NCI-H2081 (cell line): Measurements from ENCODE around the gene TRIM54.
"Not testable (repeated sequence)": the region's sequence is repeated elsewhere in the genome, so short reads cannot be mapped to it uniquely, and the experiment has no call there.

Source experiments
- DNase-seq, 2 experiments: peaks; one replicate each; lab custom pipeline; 2025; lab: John Stamatoyannopoulos, UW

The TRIM54 gene

DNA sequence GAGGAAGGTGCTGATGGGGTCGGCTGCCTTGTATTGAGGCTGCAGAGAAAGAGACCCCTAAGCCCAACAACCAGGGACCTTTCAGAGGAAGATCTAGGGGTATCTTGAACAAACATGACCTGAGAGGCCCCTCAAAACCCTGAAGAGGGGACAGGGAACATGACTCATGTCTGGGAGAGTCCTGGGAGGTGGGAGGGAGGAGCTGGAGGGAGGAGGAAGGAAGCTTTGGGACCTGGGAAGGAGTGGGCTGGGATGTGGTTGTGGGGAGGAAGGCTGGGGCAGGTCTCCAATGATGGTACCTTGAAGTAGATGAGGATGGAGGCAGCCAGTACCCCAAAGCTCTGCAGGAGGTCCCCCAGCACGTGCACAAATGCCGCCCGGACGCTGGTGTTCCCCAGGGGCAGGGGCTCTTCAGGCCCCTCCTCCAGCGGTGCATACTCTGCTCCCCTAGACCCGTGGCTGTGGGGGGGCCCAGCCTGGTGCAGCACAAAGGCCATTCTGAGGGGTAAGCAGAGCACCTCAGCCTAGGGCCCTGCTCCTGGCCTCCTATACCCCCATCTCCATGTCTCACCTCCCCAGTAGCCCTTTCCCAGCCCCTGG, 25.3 kb upstream of the TRIM54 start:
- DNase-seq: no peak

DNA sequence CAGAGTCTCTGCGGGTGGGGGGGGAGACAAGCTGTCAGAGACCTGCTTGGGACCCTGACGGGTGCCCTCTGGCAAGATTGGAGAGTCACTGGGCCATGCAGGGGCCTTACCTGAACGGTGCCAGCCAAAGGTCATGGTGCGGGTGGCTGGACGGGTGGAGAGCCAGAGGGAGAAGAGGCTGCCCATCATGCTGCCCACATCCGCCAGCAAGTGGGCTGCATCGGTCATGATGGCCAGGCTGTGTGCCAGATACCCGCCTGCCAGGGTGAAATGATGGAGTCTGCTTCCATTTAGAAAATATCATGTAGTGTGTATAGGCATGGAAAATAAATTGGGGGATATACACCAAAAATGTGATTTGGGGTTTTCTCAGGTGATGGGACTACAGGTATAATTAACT, 24.2 kb upstream of the TRIM54 start:
- DNase-seq: no peak

DNA sequence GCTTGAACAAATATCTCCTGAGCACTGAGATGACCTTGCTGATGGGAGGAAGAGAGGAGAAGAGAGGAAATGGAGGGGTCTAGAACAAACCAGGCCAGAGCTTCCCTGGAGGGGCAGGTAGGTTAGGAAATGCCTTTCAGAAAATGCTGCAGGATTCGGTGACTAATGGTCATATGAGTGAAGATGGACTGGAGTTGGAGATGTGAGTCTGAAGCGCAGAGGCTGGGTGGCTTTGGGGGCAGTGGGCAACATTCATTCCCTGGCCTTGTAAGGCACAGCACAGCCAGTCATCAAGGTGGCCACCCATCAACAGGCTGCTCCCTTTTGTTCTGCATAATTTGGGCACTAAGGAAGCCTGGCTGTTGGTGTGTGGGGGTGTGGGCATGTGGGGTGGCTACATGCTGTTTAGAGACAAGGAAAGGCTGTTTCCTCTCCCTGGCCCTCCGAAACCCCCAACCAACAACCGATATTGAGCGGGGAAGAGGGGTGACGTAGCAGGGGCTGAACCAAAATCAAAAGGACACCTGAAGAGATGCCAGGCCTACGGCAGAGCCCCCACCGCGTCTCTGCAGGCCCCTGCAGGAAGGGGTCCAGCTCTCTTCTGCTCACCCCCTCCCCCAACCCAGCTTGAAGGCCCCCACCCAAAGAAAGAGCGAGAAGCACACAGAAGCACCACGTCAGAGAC, 20.8 kb upstream of the TRIM54 start:
- no peak for DNase-seq

DNA sequence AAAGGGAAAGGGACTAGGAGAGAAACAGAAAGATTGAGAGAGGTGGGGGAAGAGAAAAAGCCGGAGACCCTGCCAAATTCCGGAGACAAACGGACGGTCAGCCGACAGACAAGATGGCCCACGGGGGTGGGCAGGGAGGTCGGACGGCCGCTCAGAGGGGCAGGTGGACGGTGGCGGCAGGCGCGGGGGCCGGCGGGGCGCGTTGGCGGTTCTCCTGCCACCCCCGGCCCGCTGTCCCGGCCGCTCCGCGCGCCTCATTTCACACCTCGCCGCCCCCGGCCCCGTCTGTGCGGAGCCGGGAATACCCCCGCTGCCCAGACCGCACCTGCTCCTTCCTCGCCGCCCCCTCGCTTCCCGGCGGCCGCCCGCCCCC, 20.3 kb upstream of the TRIM54 start:
- no peak for DNase-seq

DNA sequence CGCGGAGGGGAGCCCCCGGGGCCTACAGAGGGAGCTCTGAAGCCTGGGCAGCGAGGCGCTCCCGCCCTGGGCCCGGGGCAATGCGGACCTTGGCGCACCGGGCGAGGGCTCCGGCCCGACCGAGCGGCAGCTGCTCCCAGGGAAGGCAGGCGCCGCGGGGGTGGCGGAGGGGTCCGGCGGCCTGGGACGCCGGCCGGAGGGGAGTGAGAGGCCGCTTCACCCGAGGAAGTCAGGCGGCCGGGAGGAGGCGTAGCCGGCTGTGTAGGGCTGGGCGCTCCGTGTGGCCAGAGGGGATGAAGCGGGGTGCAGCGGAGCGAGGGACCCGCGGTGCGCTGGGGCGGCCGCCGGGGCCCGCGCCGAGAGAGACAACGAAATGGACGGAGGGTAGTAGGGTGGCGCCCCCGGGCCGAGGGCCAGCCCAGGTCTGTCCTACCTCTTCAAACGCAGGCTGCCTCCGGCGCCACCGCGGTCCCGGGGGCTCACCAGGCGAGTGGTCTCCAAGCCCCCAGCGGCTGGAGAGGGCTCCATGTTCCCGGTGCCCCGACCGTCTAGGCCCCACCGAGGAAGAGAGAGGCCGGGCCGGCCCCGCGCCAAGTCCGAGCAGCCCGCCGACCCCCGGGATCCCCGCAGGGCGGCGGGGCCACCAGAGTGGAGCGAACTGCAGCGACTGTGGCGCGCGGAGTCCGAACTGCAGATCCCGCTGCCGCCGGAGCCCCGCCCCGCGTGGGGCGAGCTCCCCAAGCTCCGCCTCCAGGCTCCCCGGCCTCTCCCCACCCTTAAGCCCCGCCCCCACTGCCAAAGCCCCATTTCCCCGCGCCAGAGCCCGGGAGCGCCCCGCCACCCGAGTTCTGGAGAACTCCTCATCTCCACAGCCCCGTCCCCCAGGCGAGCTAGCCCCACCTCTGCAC, 19.6 kb upstream of the TRIM54 start, which contains the start of gene SLC30A3:
Gene SLC30A3, minus strand, starts transcription at position 669 of the 908 bp plus-strand sequence. Its CDS starts 141 bp downstream, at position 528.
- no peak for DNase-seq

DNA sequence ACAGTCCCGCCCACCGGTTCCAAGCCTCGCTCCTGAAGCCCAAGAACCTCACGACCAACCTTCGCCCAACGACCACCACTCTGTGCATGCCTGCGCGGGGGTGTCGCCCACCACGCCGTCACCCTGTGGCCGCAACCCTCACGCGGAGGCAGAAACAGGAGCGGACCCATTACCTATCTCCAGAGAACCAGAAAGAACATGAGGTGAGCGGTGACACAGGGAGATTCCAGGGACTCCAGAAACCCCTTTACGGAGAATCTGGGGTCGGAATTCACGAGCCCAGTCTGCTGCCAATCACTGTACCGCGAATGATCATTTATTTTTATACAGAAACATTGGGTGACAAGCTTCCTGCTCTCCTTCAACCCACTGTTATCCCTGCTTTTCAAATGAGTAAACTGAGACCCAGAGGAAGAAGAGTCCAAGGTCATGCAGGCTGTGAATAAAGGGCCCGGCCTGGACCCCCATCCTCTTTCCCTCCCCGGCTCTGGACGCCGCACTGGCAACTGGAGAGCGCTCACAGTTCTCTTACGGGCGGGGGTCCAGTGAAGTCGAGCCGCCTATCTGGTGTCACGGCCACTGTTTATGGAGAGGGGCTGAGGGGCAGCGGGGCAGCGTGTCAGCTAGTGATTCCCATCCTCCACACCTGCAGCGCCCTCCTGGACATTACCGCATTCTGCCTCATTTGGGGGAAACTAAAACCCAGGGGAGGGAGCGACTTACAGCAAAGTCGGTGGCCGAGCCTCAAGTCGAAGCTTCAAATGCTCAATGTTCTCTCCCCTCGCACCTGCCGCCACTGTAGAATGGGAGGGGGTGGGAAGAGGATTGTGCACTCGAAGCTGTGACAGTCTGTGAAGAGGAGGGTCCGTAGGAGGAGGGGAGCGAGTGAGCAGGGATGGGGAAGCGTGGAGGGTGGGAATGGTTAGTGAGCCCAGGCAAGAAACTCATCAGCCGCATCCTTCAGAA, 18.7 kb upstream of the TRIM54 start:
- DNase-seq: no peak

DNA sequence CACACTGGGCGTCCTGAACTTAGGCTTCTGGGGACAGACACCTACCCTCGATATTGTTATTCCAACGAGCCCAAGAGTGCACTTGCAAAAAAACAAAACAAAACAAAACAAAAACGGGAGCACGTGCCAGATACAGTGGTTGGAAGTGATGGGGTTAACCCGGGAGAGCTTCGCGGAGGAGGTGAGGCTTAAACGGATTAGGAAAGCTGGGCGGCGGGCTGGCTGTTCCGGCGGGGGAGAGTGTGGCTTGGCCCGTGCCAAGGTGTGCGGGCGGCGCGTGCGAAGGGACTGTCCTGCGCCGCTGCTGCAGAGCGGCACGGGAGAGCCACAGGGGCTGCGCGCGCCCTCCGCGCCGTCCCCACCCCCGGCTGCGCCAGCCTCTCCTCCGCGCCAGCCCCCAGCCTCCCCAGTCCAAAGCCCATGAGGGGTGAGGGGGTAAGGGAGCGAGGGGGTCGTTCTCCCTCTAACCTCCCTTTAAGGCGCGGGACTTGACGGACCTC, 17.9 kb upstream of the TRIM54 start:
- peak; percentile 13 to 38 for DNase-seq

DNA sequence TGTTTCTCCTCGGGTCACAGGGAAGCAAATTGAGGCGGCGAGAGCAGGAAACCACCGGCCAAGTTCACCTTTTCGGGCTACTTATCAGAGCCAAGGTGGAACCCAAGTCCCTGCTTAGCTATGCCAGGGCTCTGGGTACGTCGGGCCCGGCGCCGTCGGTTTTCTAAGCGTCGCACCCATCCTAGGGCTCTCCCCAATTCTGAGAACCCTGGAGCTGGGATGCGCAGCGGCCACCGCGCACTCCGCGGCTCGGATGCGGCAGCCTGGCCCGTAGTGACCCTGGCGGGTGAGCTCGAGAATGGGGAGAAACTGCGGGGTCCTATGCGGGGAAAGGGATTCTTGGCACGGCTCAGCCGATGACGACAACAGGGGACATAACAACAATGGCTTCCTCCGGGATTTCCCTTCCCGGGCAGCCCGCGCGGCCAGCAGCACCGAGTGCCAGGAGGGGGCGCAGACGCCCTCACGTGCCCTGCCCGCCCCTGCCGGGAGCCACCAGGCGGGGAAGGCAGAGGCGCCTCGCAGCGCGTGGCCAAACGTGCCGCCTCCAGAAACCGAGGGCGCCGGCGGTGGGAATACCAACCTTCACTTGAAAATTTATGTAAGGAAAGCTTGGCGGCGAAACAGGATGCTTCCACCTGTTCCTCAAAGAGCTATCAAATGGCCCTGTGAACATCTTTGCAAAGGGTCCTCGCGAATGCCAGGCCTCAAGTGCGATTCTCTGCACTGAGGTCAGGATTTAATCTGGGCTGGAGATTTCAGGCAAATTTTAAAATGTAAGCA, 17.3 kb upstream of the TRIM54 start:
- peak; percentile 72 to 82 for DNase-seq

DNA sequence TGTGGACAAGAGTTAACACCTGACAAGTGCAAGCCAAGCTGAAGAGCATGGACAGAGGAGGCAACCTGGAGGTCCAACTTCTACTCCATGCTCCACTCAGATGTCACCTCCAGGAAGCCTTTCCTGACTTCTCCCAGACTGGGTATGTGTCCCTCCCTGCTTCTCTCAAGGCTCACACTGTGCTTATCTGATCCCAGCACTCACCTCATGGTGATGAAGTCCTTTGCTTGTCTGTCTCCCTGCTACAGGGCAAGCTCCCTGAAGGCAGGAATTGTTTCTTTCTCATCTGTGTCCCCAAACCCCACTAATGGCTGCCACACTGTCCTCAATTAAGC, 16.7 kb upstream of the TRIM54 start:
- no peak for DNase-seq

DNA sequence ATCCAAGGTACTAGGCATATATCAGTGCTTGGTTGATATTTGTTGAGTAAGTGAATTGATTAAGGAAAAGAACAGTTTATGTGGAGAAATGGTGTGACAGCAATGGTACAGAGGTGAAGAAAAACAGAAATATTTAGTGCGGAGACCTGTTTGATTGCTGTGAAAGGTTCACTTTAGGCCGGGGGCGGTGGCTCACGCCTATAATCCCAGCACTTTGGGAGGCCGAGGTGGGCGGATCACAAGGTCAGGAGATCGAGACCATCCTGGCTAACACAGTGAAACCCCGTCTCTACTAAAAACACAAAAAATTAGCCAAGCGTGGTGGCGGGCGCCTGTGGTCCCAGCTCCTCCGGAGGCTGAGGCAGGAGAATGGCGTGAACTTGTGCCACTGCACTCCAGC, 13.9 kb upstream of the TRIM54 start:
- DNase-seq: not testable (repeated sequence)

DNA sequence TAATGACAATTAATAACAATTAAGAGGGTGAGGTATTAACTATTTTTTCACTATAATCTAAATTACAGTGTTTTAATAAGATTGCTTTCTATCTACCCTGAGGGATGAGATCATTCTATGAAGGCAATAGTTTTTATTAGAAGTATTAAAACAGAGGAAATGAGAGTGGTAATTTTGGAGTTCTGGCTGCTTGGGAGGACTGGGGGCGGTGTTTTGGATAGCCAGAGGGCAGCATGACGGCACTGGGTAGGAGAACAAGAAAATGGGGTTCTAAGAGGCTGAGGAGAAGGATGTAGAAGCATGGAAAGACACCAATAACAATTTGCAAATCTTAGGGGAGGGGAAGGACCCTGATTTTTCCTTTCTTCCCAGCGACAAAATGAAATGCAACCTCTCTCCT, 12.1 kb upstream of the TRIM54 start:
- DNase-seq: no peak

DNA sequence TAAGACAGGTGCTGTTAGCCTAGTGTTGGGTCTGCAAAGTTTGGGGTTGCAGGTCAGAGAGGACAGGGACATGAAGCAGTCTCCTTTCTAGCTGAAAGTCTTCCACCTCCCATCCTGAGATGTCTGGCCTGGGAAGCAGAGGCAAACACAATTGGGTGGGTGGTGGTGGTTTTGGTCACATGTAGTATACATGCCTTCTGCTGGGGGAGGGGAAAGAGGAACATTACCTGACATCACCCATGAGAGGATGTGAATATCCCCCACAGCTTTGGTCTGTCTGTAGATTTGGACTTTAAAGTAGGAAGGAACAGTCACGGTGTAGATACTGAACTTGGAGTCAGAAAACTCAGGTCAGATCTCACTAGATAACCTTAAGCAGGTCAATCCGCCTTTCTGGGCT, 11.6 kb upstream of the TRIM54 start:
- no peak for DNase-seq

DNA sequence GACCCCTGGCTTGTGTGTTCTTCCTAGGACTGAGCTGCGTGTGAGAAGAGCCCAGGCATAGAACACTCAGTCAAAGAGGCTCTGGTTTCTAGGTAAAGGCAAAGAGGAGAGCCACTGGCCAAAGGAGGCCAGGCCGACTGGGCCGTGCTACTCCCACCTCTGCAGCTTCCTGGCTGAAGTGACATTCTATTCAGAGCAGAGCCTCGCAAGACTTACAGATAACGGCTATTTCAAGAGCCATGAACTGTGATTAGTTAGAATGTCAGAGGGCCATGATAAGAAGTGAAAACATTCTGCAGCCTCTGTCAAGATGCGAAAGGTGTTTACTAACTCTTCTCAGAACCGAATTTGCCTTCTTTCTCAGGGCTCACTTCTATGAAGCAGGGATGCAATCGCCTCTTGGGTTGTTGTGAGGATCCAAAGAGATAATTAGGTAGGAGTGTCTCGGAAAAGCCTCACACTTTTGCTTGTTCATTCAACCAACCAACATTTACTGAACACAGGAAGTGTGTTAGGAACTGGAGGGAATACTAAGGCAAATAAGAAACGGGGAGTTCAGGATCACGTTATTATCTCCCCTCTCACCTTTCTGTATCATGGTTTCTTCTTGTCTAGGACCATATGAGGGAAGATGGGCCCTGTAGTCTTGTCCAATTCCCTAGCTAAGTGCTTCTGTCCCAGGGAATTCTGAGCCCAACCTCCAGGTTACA, 10.4 kb upstream of the TRIM54 start:
- no peak for DNase-seq

DNA sequence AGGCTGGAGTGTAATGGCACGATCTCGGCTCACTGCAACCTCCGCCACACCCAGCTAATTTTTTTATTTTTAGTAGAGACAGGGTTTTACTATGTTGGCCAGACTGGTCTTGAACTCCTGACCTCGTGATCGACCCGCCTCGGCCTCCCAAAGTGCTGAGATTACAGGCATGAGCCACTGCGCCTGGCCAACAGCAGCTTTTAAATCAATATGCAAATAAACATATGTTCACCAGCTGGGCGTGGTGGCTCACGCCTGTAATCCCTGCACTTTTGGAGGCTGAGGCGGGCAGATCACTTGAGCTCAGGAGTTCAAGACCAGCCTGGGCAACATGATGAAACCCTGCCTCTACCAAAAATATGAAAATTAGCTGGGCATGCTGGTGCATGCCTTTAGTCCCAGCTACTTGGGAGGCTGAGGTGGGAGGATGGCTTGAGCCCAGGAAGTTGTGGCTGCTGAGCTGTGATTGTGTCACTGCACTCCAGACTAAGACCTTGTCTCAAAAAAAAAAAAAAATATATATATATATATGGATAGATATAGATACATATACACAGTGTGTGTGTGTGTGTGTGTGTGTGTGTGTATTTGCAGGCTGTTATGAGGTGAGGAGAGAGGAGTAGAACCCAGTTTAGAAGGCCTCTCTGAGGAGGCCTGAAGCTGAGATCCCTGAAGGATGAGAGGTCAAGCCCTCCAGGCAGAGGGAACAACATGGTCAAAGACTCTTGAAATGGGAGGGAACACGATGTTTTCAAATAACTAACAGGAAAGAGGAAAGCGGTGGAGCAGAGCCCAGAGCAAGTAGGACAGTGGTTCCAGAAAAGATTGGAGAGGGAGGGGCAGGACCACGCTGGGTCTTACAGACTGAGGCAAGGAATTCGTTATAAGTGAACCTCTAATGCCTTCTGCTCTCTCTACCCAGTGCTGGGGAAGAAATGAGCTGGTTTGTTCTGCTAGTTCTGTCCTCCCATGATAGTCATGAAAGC, 9.4 kb upstream of the TRIM54 start:
- not testable (repeated sequence) for DNase-seq

DNA sequence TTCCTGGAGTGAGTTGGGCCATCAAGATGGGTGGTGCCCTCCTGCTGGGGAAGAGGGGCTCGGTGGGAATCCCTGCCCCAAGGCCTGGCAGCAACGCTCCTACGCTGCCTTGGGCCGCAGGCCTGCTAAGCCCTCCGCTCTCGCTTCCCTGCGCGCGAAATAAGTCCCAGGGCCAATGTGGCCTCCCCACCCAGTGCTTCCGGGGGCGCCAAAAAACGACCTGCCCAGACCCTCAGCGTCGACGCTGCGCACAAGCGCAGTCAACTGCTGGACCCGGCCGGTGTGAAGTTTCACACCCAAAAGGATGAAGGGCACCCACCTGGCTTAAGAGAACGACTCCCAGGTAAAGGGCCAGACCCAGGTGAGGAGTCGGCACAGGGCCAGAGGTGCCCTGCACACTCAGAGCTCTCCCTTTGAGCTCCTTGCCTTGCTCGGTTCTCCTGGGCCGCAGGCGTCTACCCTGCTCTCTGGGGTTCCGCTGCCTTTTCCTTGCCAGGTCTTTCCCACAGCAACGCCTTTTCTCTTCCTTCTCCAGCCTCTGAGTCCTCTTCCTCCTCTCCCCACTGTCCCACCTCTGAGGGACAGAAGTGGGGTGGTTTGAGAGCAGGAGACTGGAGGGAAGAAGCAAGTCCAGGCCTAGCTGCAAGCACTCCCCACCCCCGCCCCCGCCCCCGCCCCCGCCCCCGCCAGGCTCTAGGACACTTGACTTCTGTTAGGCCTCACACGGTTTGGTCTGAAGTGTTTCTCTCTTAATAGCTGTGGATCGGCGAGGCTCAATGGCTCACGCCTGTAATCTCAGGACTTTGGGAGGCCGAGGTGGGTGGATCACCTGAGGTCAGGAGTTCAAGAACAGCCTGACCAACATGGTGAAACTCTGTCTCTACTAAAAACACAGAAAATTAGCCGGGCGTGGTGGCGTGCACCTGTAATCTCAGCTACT, 6.7 kb upstream of the TRIM54 start, which contains the start of gene DNAJC5G:
Gene DNAJC5G, plus strand, starts transcription at position 223 of the 940 bp plus-strand sequence. CDS start 1,296 bp downstream, outside the sequence.
- no peak for DNase-seq

DNA sequence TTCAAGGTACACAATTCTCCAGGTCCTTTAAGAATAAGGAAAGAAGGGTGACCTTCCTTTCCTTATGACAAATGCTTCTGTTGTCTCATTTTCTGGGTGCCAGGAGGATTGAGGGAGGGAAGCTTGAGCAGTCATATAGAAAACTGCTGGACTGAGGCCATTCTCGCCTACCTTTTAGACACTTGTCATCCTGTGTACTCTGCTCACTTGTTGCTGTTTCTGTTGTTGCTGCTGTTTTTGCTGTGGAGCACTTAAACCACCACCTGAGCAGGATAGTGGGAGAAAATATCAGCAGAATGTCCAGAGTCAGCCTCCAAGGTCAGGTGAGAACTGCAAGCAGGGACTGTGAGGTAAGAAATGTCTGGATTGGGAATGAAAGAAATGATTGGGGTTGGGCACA, 4.2 kb upstream of the TRIM54 start:
- no peak for DNase-seq

DNA sequence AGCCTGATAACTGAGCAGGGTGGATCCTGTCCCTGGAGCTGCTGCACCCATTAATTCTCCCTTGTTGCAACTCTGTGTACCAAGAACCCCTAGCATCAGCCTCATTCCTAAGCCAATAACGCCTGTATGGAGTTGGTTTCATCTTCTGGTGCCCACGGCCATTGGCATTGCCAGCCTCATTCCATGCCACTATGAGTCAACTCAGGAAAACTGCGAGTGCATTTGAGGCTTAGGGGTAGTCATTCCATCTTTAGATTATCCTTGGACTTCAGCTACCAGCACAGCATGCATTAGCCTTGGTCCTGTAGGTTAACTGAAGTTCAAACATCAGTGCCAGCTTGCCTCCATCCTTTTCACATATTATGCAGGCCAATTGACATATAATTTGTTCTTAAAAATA, 1.4 kb upstream of the TRIM54 start:
- no peak for DNase-seq

DNA sequence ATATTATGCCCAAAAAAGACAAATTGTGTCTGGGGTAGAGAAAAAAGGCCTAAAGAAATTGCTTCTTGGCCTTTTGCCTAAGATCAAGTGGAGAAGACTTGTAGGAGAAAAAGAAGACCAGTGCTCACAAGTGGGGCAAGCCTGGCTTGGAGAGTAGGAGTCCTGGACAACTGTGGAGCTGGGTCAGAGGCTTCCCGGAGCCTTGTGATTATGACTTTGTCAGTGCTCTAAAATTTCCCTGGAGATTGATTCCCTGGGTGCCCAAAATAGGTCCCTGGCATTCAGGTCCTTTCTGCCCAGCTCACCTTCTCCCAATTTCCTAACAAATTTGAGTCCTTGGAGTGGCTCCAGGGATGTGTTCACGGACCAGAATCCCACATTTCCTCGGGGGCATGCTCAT, 787 bp upstream of the TRIM54 start:
- no peak for DNase-seq
